Measurements from ENCODE around the gene KRTAP4-16. TPM values are rescaled to one million over a fixed set of nuclear protein-coding genes. Genes with fewer than 3 reads are reported as not detected.
"Not testable (repeated sequence)": the region's sequence is repeated elsewhere in the genome, so short reads cannot be mapped to it uniquely, and the experiment has no call there.

KRTAP4-16 gene
- not detected for total RNA-seq

GRCh38 chr17:41101586-41102259 lies at the start of gene KRTAP4-16:
Gene KRTAP4-16, minus strand, starts transcription at chr17:41102209. Its CDS starts 0 bp downstream, at chr17:41102209.
- no peak for ATAC-seq

GRCh38 chr17:41151525-41151924 lies 49.5 kb upstream of the KRTAP4-16 start:
- H3K27me3 Mint-ChIP-seq (ENCODE audit: low read depth): peaks cover 14% of the 10 kb centered on the region
- H3K36me3 Mint-ChIP-seq (ENCODE audit: insufficient read depth): no peaks in the 10 kb centered on the region
- no peaks in the 10 kb centered on the region for H3K4me1 Mint-ChIP-seq (ENCODE audit: low read depth)
- DNase-seq (no peak), ATAC-seq (no peak)
- H3K9me3 Mint-ChIP-seq: no peaks in the 10 kb centered on the region
- no peak overlapping the region for H3K4me3 Mint-ChIP-seq

More at GRCh38 chr17:41101586-41102259, at the start of gene KRTAP4-16:
- H3K36me3 Mint-ChIP-seq (ENCODE audit: insufficient read depth): no peaks in the 10 kb centered on the region
- H3K4me3 Mint-ChIP-seq: no peak within 1 kb of the TSS
- peaks cover 19% of the 10 kb centered on the region for H3K27me3 Mint-ChIP-seq (ENCODE audit: low read depth)
- DNase-seq: no peak
- no peaks in the 10 kb centered on the region for H3K9me3 Mint-ChIP-seq
- peaks cover 9% of the 10 kb centered on the region for H3K4me1 Mint-ChIP-seq (ENCODE audit: low read depth)

DNA sequence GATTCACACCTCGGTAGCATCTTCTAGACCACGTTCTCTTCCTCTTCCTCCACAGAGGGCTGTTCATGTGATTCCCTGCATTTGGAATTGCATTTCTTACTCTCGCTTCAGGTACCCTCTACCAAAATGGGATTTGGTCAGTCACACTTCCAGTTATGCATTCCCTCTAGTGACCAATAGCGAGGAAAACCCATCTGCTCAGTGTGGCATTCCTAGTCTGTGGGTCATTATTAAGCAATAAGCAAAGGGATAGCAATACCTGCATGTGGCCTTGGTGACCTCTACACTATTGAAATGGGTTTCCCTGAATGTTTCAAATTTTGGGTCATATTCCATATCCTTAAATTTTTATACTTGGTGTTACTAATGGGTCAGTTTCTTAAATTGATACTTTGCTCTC lies 48.0 kb upstream of the KRTAP4-16 start:
- Mint-ChIP-seq H3K4me1 (ENCODE audit: low read depth) (no peaks in the 10 kb centered on the region), H3K36me3 (ENCODE audit: insufficient read depth) (no peaks in the 10 kb centered on the region), H3K4me3 (no peak overlapping the region), H3K27me3 (ENCODE audit: low read depth) (peaks cover 6% of the 10 kb centered on the region), H3K9me3 (no peaks in the 10 kb centered on the region)
- DNase-seq (no peak), ATAC-seq (no peak)

DNA sequence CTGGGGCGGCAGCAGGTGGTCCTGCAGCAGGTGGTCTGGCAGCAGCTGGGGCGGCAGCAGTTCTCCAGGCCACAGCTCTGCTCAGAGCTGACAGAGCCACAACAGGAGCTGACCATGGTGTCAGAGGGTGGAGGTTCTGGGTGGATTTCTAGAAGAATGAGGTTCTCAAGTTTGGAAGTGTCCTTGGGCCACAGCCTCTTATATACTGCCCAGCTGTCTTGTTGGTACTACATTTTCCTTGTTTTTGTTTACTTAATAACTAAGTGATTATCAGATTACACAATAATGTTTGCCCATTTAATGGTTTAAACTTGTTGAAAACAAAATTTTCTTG lies 47.6 kb upstream of the KRTAP4-16 start, which contains the start of gene KRTAP4-5:
Gene KRTAP4-5 (minus strand): TSS at position 174 of the 334 bp plus-strand sequence. CDS start 58 bp downstream, at position 116.
- ATAC-seq: no peak
- Mint-ChIP-seq H3K4me3 (no peak within 1 kb of the TSS), H3K4me1 (ENCODE audit: low read depth) (no peaks in the 10 kb centered on the region), H3K36me3 (ENCODE audit: insufficient read depth) (no peaks in the 10 kb centered on the region), H3K27me3 (ENCODE audit: low read depth) (peaks cover 6% of the 10 kb centered on the region), H3K9me3 (no peaks in the 10 kb centered on the region)
- DNase-seq: no peak

DNA sequence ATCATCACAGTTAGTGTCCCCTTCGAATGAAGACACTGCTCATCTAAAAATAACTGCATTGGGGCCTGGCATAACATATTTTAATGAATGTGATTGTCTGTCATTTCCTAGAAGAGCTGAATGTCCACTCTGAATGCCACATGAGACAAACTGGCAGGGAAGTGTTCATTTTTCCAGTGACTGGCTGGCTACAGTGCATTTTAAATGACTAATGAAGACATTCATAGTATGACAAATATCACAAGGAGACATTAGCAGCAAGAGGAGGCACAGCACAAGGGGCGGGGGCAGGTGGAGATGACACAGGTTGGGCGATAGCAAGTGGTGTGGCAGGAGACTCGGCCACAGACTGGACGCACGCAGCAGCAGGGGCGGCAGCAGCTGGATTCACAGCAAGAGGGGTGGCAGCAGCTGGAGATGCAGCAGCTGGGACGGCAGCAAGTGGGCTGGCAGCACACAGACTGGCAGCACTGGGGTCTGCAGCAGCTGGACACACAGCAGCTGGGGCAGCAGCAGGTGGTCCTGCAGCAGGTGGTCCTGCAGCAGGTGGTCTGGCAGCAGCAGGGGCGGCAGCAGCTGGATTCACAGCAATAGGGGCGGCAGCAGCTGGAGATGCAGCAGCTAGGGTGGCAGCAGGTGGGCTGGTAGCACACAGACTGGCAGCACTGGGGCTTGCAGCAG lies 47.1 kb upstream of the KRTAP4-16 start:
- not testable (repeated sequence) for H3K27me3 Mint-ChIP-seq (ENCODE audit: low read depth); DNase-seq; H3K4me1 Mint-ChIP-seq (ENCODE audit: low read depth)

DNA sequence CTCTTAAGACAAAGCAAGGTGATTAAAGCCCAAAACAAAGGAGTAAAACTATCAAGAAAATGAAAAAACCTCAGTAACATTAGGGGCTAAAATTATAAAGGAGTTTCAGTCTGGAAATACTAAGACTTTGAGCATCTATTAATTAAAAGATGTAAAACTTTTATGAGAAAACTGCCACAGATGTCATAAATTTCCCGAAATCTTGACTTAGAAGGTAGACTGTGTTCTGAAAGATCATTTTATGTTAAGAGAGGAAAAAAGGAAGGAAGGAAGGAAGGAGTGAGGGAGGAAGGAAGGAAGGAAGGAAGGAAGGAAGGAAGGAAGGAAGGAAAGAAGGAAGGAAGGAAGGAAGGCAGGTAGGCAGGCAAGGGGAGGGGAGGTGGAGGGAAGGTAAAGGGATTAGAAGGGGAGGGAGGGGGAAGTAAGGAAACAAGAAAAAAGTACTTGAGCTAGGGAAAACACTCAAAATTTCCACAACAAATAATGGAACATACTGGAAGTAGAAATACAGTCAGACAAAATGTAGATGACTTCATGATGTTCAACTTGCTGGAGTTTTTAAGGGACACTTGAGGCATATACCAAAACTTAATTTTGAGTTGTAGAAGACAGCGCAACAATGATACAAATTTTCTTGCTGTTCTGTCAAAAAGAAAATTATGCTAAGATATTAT lies 45.7 kb upstream of the KRTAP4-16 start:
- Mint-ChIP-seq H3K36me3 (ENCODE audit: insufficient read depth) (peaks cover 3% of the 10 kb centered on the region), H3K9me3 (peaks cover 13% of the 10 kb centered on the region), H3K4me1 (ENCODE audit: low read depth) (no peaks in the 10 kb centered on the region), H3K4me3 (no peak overlapping the region), H3K27me3 (ENCODE audit: low read depth) (no peaks in the 10 kb centered on the region)
- no peak for DNase-seq
- ATAC-seq: no peak

More for the DNA sequence above, 47.1 kb upstream of the KRTAP4-16 start:
- not testable (repeated sequence) for H3K9me3 Mint-ChIP-seq; H3K4me3 Mint-ChIP-seq; H3K36me3 Mint-ChIP-seq (ENCODE audit: insufficient read depth); ATAC-seq

GRCh38 chr17:41145261-41145660 lies 43.3 kb upstream of the KRTAP4-16 start:
- DNase-seq (no peak), ATAC-seq (no peak)
- H3K27me3 Mint-ChIP-seq (ENCODE audit: low read depth): no peaks in the 10 kb centered on the region
- peaks cover 7% of the 10 kb centered on the region for H3K36me3 Mint-ChIP-seq (ENCODE audit: insufficient read depth)
- H3K4me3 Mint-ChIP-seq: no peak overlapping the region
- H3K4me1 Mint-ChIP-seq (ENCODE audit: low read depth): no peaks in the 10 kb centered on the region
- peaks cover 22% of the 10 kb centered on the region for H3K9me3 Mint-ChIP-seq

DNA sequence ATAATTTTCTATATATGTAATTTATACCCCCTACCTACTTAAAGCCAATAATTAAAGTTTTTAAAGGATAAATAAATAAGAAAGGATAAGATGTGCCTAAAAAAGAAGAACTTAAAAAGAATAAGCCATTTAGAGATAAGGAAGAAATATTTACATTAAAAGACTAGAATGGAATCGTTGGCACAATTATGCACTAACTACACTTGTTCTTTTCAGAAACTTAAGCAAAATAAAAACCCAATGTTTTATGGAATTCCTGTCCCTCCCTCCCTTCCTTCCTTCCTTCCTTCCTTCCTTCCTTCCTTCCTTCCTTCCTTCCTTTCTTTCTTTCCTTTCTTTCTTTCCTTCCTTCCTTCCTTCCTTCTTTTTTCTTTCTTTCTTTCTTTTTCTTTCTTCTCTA lies 42.8 kb upstream of the KRTAP4-16 start:
- H3K27me3 Mint-ChIP-seq (ENCODE audit: low read depth): peaks cover under 1% of the 10 kb centered on the region
- no peak overlapping the region for H3K4me3 Mint-ChIP-seq

GRCh38 chr17:41141361-41141760 lies 39.4 kb upstream of the KRTAP4-16 start:
- ATAC-seq (no peak), DNase-seq (no peak)
- Mint-ChIP-seq H3K27me3 (ENCODE audit: low read depth) (peaks cover 3% of the 10 kb centered on the region), H3K4me3 (no peak overlapping the region), H3K36me3 (ENCODE audit: insufficient read depth) (peaks cover 8% of the 10 kb centered on the region), H3K9me3 (peaks cover 30% of the 10 kb centered on the region), H3K4me1 (ENCODE audit: low read depth) (no peaks in the 10 kb centered on the region)

More for the DNA sequence above, 42.8 kb upstream of the KRTAP4-16 start:
- Mint-ChIP-seq H3K4me1 (ENCODE audit: low read depth) (no peaks in the 10 kb centered on the region), H3K36me3 (ENCODE audit: insufficient read depth) (peaks cover 7% of the 10 kb centered on the region), H3K9me3 (peaks cover 22% of the 10 kb centered on the region)
- ATAC-seq (no peak), DNase-seq (no peak)

GRCh38 chr17:41140360-41141131 lies 38.5 kb upstream of the KRTAP4-16 start, which contains the start of gene KRTAP4-6:
Gene KRTAP4-6, minus strand, starts transcription at chr17:41140544. Its CDS starts 57 bp downstream, at chr17:41140487.
- H3K27me3 Mint-ChIP-seq (ENCODE audit: low read depth): peaks cover 3% of the 10 kb centered on the region
- DNase-seq: no peak
- peaks cover 8% of the 10 kb centered on the region for H3K36me3 Mint-ChIP-seq (ENCODE audit: insufficient read depth)
- H3K4me1 Mint-ChIP-seq (ENCODE audit: low read depth): no peaks in the 10 kb centered on the region
- ATAC-seq: no peak
- no peak within 1 kb of the TSS for H3K4me3 Mint-ChIP-seq
- peaks cover 30% of the 10 kb centered on the region for H3K9me3 Mint-ChIP-seq

- H3K9me3 Mint-ChIP-seq: peaks cover 30% of the 10 kb centered on the region
- H3K4me3 Mint-ChIP-seq; ATAC-seq; H3K27me3 Mint-ChIP-seq (ENCODE audit: low read depth); H3K36me3 Mint-ChIP-seq (ENCODE audit: insufficient read depth); DNase-seq; H3K4me1 Mint-ChIP-seq (ENCODE audit: low read depth): not testable (repeated sequence)
Observed at GRCh38 chr17:41139865-41140264, 37.9 kb upstream of the KRTAP4-16 start.

- DNase-seq (no peak), ATAC-seq (no peak)
- Mint-ChIP-seq H3K27me3 (ENCODE audit: low read depth) (no peaks in the 10 kb centered on the region), H3K36me3 (ENCODE audit: insufficient read depth) (peaks cover 1% of the 10 kb centered on the region), H3K9me3 (peaks cover 11% of the 10 kb centered on the region), H3K4me1 (ENCODE audit: low read depth) (peaks cover 28% of the 10 kb centered on the region), H3K4me3 (no peak overlapping the region)
Observed at GRCh38 chr17:41133880-41134735, 32.1 kb upstream of the KRTAP4-16 start.

- Mint-ChIP-seq H3K9me3 (peaks cover 8% of the 10 kb centered on the region), H3K4me3 (no peak overlapping the region)
Observed at GRCh38 chr17:41131979-41132378, 30.0 kb upstream of the KRTAP4-16 start.

More at GRCh38 chr17:41131979-41132378, 30.0 kb upstream of the KRTAP4-16 start:
- peaks cover 34% of the 10 kb centered on the region for H3K4me1 Mint-ChIP-seq (ENCODE audit: low read depth)
- H3K36me3 Mint-ChIP-seq (ENCODE audit: insufficient read depth): no peaks in the 10 kb centered on the region
- H3K27me3 Mint-ChIP-seq (ENCODE audit: low read depth): no peaks in the 10 kb centered on the region
- ATAC-seq (no peak), DNase-seq (no peak)

All from activated T-cell treated with anti-CD3 and anti-CD28 coated beads, Interleukin-2, amount 50 U/mL, for 4 hours (primary cell).